Subcutaneous adipose tissue (tissue), 4 donors: ENCODE measurements around the gene CRACR2B. TPM values are rescaled to one million over a fixed set of nuclear protein-coding genes. Genes with fewer than 3 reads are reported as not detected.

Experiments
- CTCF ChIP-seq: fragments of 450-650 bp; IDR thresholded peaks from one replicate; pipeline ENCODE4 v1.5.1; 2016; ENCODE audit warnings: low read depth, mild to moderate bottlenecking, control low read depth, antibody characterized with exemption, moderate library complexity
- total RNA-seq, 4 donors: library from RNA; depleted of rRNA; stranded (reverse); fragments of >200 nt; gene quantifications; one replicate each; pipeline ENCODE4 v1.1.0, GENCODE V29; 2016

Gene CRACR2B
- total RNA-seq, 4 donors from 2014 or later, result 2.3 to 44.6 (median 9.7) TPM

- no peak for TF ChIP-seq CTCF
Observed at GRCh38 chr11:815675-816432, 11.9 kb upstream of the CRACR2B start.

DNA sequence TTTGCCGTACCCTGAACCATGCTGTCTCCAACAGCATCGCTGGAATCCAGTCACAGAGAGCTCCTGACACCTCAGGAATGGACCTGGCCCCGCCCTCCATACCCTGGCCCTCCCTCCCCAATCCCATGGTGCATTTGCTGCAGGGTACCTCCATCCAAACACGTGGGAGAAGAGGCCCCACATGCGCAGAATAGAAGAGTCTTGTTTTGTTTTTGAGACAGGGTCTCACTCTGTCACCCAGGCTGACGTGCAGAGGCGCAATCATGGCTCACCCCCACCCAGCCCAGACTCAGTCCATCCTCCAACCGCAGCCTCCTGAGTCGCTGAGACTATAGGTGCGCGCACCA is 11.3 kb upstream of the CRACR2B start:
- no peak for TF ChIP-seq CTCF

DNA sequence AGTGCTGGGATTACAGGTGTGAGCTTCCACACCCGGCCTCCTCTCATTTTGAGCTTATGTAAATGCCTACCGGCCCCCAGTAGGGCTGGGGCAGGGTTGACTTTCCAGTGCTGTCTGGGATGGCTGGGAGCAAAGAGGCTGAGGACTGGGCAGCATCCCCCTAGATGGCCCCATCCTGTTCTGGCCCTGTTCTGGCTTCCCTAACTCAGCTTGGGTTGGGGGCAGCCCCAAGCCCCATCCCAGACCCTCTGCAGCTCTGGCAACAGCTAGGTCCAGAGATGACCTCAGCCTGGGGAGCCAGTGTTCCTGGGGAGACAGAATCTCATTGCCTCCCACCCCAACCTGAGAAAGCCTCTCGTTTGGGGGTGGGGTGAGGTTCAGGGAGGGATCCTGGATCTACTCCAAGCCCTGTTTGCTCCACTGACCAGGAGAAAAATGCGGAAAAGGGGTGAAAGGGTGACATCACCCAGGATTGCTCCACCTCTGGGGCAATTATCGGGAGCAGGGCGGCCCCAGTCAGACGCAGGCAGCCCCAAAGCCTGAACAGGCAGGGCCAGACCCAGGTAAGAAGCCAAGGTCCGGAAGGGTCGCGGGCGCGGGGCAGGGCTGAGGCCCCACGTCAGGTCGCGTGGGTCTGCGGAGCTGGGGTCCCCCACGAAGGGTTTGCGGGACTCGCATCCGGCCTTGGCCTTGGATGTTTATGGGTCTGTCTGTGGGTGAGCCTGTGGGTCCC is 9.2 kb upstream of the CRACR2B start, which contains the start of gene PNPLA2:
Gene PNPLA2 (plus strand): TSS at position 519 of the 733 bp plus-strand sequence. CDS start 805 bp downstream, outside the sequence.
- TF ChIP-seq CTCF, result no peak

- TF ChIP-seq CTCF, result no peak
Observed at GRCh38 chr11:819129-819931, 8.4 kb upstream of the CRACR2B start.

- TF ChIP-seq CTCF, result no peak
Observed at GRCh38 chr11:819943-820649, 7.6 kb upstream of the CRACR2B start.

DNA sequence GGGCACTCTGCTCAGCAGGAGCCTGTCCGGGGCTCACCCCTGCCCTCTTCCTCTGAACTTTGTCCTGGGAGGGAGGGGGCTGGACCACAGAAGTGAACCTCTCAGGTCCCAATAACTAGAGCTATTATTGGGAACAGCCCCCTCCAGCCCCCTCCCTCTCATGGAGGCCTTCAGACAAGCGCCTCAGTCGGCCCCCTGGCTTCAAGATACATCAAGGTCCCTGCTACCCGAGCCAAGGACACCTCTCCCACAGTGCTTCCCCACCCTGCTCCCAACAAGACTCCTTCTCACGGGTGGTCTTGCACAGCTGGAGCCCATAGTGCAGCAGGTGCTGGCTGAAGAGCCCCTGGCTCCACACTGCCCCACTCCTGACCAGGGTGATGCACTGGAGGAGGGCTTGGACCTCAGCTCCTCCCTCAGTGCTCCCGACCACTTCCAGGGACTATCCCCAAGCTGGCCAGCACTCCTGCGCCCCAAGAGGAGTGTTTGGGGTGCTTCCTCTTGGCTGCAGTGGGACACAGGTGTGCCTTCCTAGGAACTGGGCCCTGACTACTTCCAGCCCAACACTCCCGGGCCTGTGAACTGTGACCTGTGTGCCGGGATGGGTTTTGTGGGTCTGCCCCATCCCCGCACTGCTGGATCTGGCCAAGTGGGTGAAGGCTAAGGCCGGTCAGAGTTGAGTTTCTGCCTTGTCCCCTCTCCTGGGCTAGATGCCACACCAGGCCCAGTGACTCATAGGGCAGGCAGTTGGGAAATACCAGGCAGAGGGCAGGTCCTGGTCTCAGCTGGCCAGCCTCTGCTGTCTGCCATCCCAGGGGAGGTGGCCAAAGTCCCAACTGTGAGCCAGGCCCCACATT is 6.8 kb upstream of the CRACR2B start:
- no peak for TF ChIP-seq CTCF
